ENCODE results near the gene MED28. TPM values are rescaled to one million over a fixed set of nuclear protein-coding genes. Genes with fewer than 3 reads are reported as not detected.

The MED28 gene
- total RNA-seq, 1 donor from 2014 or later = 113 TPM

- H3K9me3 Mint-ChIP-seq = no peaks in the 10 kb centered on the region
- no peaks in the 10 kb centered on the region for H3K27me3 Mint-ChIP-seq (ENCODE audit: low read depth)
- H3K27ac Mint-ChIP-seq = no peak overlapping the region
- H3K4me3 Mint-ChIP-seq = no peak overlapping the region
- no peak for DNase-seq (ENCODE audit: low spot score in 2 of 2, unreplicated experiment in 2 of 2)
- peaks cover 21% of the 10 kb centered on the region for H3K4me1 Mint-ChIP-seq
- H3K36me3 Mint-ChIP-seq = peaks cover 36% of the 10 kb centered on the region
- TF ChIP-seq CTCF (IDR thresholded peaks at IDR 0.05; ENCODE audit: unreplicated experiment) = no peak
Measured at GRCh38 chr4:17619416-17620105, 5.1 kb downstream of the MED28 start.

GRCh38 chr4:17623451-17624001 lies 9.1 kb downstream of the MED28 start:
- Mint-ChIP-seq H3K36me3 (peaks cover 52% of the 10 kb centered on the region), H3K27me3 (ENCODE audit: low read depth) (no peaks in the 10 kb centered on the region)

GRCh38 chr4:17624821-17625220 lies 10.4 kb downstream of the MED28 start:
- no peak overlapping the region for H3K4me3 Mint-ChIP-seq
- TF ChIP-seq CTCF (IDR thresholded peaks at IDR 0.05; ENCODE audit: unreplicated experiment) = no peak
- peaks cover 57% of the 10 kb centered on the region for H3K36me3 Mint-ChIP-seq
- H3K9me3 Mint-ChIP-seq = no peaks in the 10 kb centered on the region
- H3K4me1 Mint-ChIP-seq = no peaks in the 10 kb centered on the region
- no peaks in the 10 kb centered on the region for H3K27me3 Mint-ChIP-seq (ENCODE audit: low read depth)
- no peak for DNase-seq (ENCODE audit: low spot score in 2 of 2, unreplicated experiment in 2 of 2)
- no peak overlapping the region for H3K27ac Mint-ChIP-seq

More at GRCh38 chr4:17623451-17624001, 9.1 kb downstream of the MED28 start:
- Mint-ChIP-seq H3K9me3 (no peaks in the 10 kb centered on the region), H3K4me3 (no peak overlapping the region), H3K27ac (no peak overlapping the region), H3K4me1 (peaks cover 2% of the 10 kb centered on the region)
- DNase-seq (ENCODE audit: low spot score in 2 of 2, unreplicated experiment in 2 of 2) = no peak
- no peak for TF ChIP-seq CTCF (IDR thresholded peaks at IDR 0.05; ENCODE audit: unreplicated experiment)

GRCh38 chr4:17630228-17630627 lies 15.8 kb downstream of the MED28 start:
- H3K9me3 Mint-ChIP-seq = no peaks in the 10 kb centered on the region
- peaks cover 51% of the 10 kb centered on the region for H3K36me3 Mint-ChIP-seq
- H3K27me3 Mint-ChIP-seq (ENCODE audit: low read depth) = no peaks in the 10 kb centered on the region
- no peak for DNase-seq (ENCODE audit: low spot score in 2 of 2, unreplicated experiment in 2 of 2)
- no peaks in the 10 kb centered on the region for H3K4me1 Mint-ChIP-seq
- TF ChIP-seq CTCF (IDR thresholded peaks at IDR 0.05; ENCODE audit: unreplicated experiment) = no peak
- H3K4me3 Mint-ChIP-seq = no peak overlapping the region
- H3K27ac Mint-ChIP-seq = no peak overlapping the region

- no peak for TF ChIP-seq CTCF (IDR thresholded peaks at IDR 0.05; ENCODE audit: unreplicated experiment)
- Mint-ChIP-seq H3K27ac (no peak overlapping the region), H3K4me1 (no peaks in the 10 kb centered on the region), H3K4me3 (no peak overlapping the region), H3K9me3 (no peaks in the 10 kb centered on the region), H3K36me3 (peaks cover 36% of the 10 kb centered on the region), H3K27me3 (ENCODE audit: low read depth) (no peaks in the 10 kb centered on the region)
- DNase-seq (ENCODE audit: low spot score in 2 of 2, unreplicated experiment in 2 of 2) = no peak
Measured at GRCh38 chr4:17633600-17633999, 19.2 kb downstream of the MED28 start.
